Measurements from ENCODE around the gene MAVS. TPM values are rescaled to one million over a fixed set of nuclear protein-coding genes. Genes with fewer than 3 reads are reported as not detected.
A peak's percentile ranks its signal among the peaks of the same experiment; 100 is the strongest.

Gene MAVS
- polyA plus RNA-seq = 10 to 100 TPM in 3 of 4 donors, 1 to 10 TPM in 1; 6.2 to 32.7 (median 21.5) TPM
- long read RNA-seq, donor 1, full-length matches to known transcripts = 1 of 12 reads
- long read RNA-seq, donor 1, partial matches to known transcripts = 11 of 12 reads
- long read RNA-seq, donor 1, other reads (novel, unspliced or antisense) = 0 of 12 reads
- long read RNA-seq, donor 2, partial matches to known transcripts = 5 of 5 reads
- long read RNA-seq, donor 2, other reads (novel, unspliced or antisense) = 0 of 5 reads
- long read RNA-seq, donor 3 = 0 reads
- long read RNA-seq, donor 4 = 0 reads
- long read RNA-seq, donor 5 = 0 reads
- long read RNA-seq, donor 6 = 0 reads
- long read RNA-seq, donor 7, full-length matches to known transcripts = 3 of 13 reads
- long read RNA-seq, donor 7, partial matches to known transcripts = 10 of 13 reads
- long read RNA-seq, donor 7, other reads (novel, unspliced or antisense) = 0 of 13 reads
- long read RNA-seq, donor 8 = 0 reads
- long read RNA-seq, donor 9 = 0 reads
- long read RNA-seq, donor 10, full-length matches to known transcripts = 2 of 7 reads
- long read RNA-seq, donor 10, partial matches to known transcripts = 5 of 7 reads
- long read RNA-seq, donor 10, other reads (novel, unspliced or antisense) = 0 of 7 reads

- Histone ChIP-seq H3K4me1 (ENCODE audit: control insufficient read depth in 3 of 3, insufficient read depth in 2 of 3, low read depth in 1 of 3, low read length in 2 of 3) (peaks cover 0 to 25% (median 7%) of the 10 kb centered on the region in 3 donors), H3K9me3 (ENCODE audit: control insufficient read depth in 2 of 2, insufficient read depth in 1 of 2, low read depth in 1 of 2, low read length in 1 of 2) (no peaks in the 10 kb centered on the region), H3K27ac (ENCODE audit: low read depth in 1 of 3, low read length in 2 of 3) (peak within 1 kb of the TSS; percentile 91 to 98 (median 92)), H3K4me3 (ENCODE audit: low read depth in 1 of 3, low read length in 3 of 3) (peak within 1 kb of the TSS; percentile 90 to 100 (median 99)), H3K36me3 (ENCODE audit: control insufficient read depth in 3 of 3, insufficient read depth in 2 of 3, low read depth in 1 of 3, low read length in 3 of 3) (peaks cover 0 to 6% (median 0%) of the 10 kb centered on the region in 3 donors), H3K27me3 (ENCODE audit: control insufficient read depth in 3 of 3, insufficient read depth in 3 of 3, low read length in 3 of 3) (no peaks in the 10 kb centered on the region)
- 0 to 1% (median 0%) methylated on average over 58 to 72 of the region's 72 CpGs for WGBS, 3 donors
- FAIRE-seq (no peak), DNase-seq (peak; percentile 88 to 95)
These were observed at the start of gene MAVS for GRCh38 chr20:3846740-3847428. Gene MAVS (plus strand): TSS chr20:3846834. CDS start chr20:3854625, 7,791 bp downstream.

GRCh38 chr20:3797226-3797545, 49.4 kb upstream of the MAVS start:
- WGBS, 3 donors = 75 to 79% (median 79%) methylated on average over 5 of the region's 5 CpGs
- Histone ChIP-seq H3K4me3 (ENCODE audit: low read depth in 1 of 3, low read length in 3 of 3) (peak overlapping the region in 2 of 3 donors; percentile 64 to 68), H3K9me3 (ENCODE audit: control insufficient read depth in 2 of 2, insufficient read depth in 1 of 2, low read depth in 1 of 2, low read length in 1 of 2) (no peaks in the 10 kb centered on the region), H3K36me3 (ENCODE audit: control insufficient read depth in 3 of 3, insufficient read depth in 2 of 3, low read depth in 1 of 3, low read length in 3 of 3) (peaks cover 0 to 48% (median 0%) of the 10 kb centered on the region in 3 donors), H3K4me1 (ENCODE audit: control insufficient read depth in 3 of 3, insufficient read depth in 2 of 3, low read depth in 1 of 3, low read length in 2 of 3) (peaks cover 10 to 52% (median 18%) of the 10 kb centered on the region in 3 donors), H3K27ac (ENCODE audit: low read depth in 1 of 3, low read length in 2 of 3) (peak overlapping the region in 2 of 3 donors; percentile 83 to 95), H3K27me3 (ENCODE audit: control insufficient read depth in 3 of 3, insufficient read depth in 3 of 3, low read length in 3 of 3) (no peaks in the 10 kb centered on the region)
- no peak for DNase-seq
- FAIRE-seq = no peak

- H3K4me3 ChIP-seq (ENCODE audit: low read depth in 1 of 3, low read length in 3 of 3) = peak overlapping the region in 2 of 3 donors; percentile 27 to 68
- peaks cover 10 to 52% (median 18%) of the 10 kb centered on the region in 3 donors for H3K4me1 ChIP-seq (ENCODE audit: control insufficient read depth in 3 of 3, insufficient read depth in 2 of 3, low read depth in 1 of 3, low read length in 2 of 3)
- peak; percentile 70 to 84 for DNase-seq
- H3K9me3 ChIP-seq (ENCODE audit: control insufficient read depth in 2 of 2, insufficient read depth in 1 of 2, low read depth in 1 of 2, low read length in 1 of 2) = no peaks in the 10 kb centered on the region
- H3K36me3 ChIP-seq (ENCODE audit: control insufficient read depth in 3 of 3, insufficient read depth in 2 of 3, low read depth in 1 of 3, low read length in 3 of 3) = peaks cover 0 to 54% (median 0%) of the 10 kb centered on the region in 3 donors
- no peak for FAIRE-seq
- H3K27me3 ChIP-seq (ENCODE audit: control insufficient read depth in 3 of 3, insufficient read depth in 3 of 3, low read length in 3 of 3) = no peaks in the 10 kb centered on the region
- whole genome bisulfite sequencing, 3 donors = 36 to 54% (median 44%) methylated on average over 19 of the region's 19 CpGs
- H3K27ac ChIP-seq (ENCODE audit: low read depth in 1 of 3, low read length in 2 of 3) = peak overlapping the region; percentile 66 to 95 (median 83)
These were observed 48.9 kb upstream of the MAVS start for GRCh38 chr20:3797592-3798372.

GRCh38 chr20:3798373-3798768, 48.3 kb upstream of the MAVS start:
- Histone ChIP-seq H3K27me3 (ENCODE audit: control insufficient read depth in 3 of 3, insufficient read depth in 3 of 3, low read length in 3 of 3) (no peaks in the 10 kb centered on the region), H3K27ac (ENCODE audit: low read depth in 1 of 3, low read length in 2 of 3) (peak overlapping the region; percentile 37 to 95 (median 83)), H3K4me3 (ENCODE audit: low read depth in 1 of 3, low read length in 3 of 3) (peak overlapping the region in 1 of 3 donors; percentile 10), H3K4me1 (ENCODE audit: control insufficient read depth in 3 of 3, insufficient read depth in 2 of 3, low read depth in 1 of 3, low read length in 2 of 3) (peaks cover 10 to 52% (median 18%) of the 10 kb centered on the region in 3 donors), H3K9me3 (ENCODE audit: control insufficient read depth in 2 of 2, insufficient read depth in 1 of 2, low read depth in 1 of 2, low read length in 1 of 2) (no peaks in the 10 kb centered on the region), H3K36me3 (ENCODE audit: control insufficient read depth in 3 of 3, insufficient read depth in 2 of 3, low read depth in 1 of 3, low read length in 3 of 3) (peaks cover 0 to 60% (median 0%) of the 10 kb centered on the region in 3 donors)
- WGBS, 3 donors = 31 to 49% (median 39%) methylated on average over 5 of the region's 5 CpGs
- FAIRE-seq (no peak), DNase-seq (no peak)

GRCh38 chr20:3798908-3799248, 47.8 kb upstream of the MAVS start:
- Histone ChIP-seq H3K4me1 (ENCODE audit: control insufficient read depth in 3 of 3, insufficient read depth in 2 of 3, low read depth in 1 of 3, low read length in 2 of 3) (peaks cover 10 to 52% (median 18%) of the 10 kb centered on the region in 3 donors), H3K27me3 (ENCODE audit: control insufficient read depth in 3 of 3, insufficient read depth in 3 of 3, low read length in 3 of 3) (no peaks in the 10 kb centered on the region), H3K36me3 (ENCODE audit: control insufficient read depth in 3 of 3, insufficient read depth in 2 of 3, low read depth in 1 of 3, low read length in 3 of 3) (peaks cover 0 to 65% (median 1%) of the 10 kb centered on the region in 3 donors), H3K4me3 (ENCODE audit: low read depth in 1 of 3, low read length in 3 of 3) (no peak overlapping the region), H3K27ac (ENCODE audit: low read depth in 1 of 3, low read length in 2 of 3) (peak overlapping the region; percentile 22 to 95 (median 83)), H3K9me3 (ENCODE audit: control insufficient read depth in 2 of 2, insufficient read depth in 1 of 2, low read depth in 1 of 2, low read length in 1 of 2) (no peaks in the 10 kb centered on the region)
- no peak for DNase-seq
- FAIRE-seq = no peak
- 82 to 90% (median 82%) methylated on average over 3 of the region's 3 CpGs for WGBS, 3 donors

GRCh38 chr20:3800256-3800877, 46.3 kb upstream of the MAVS start:
- Histone ChIP-seq H3K36me3 (ENCODE audit: control insufficient read depth in 3 of 3, insufficient read depth in 2 of 3, low read depth in 1 of 3, low read length in 3 of 3) (peaks cover 0 to 80% (median 6%) of the 10 kb centered on the region in 3 donors), H3K9me3 (ENCODE audit: control insufficient read depth in 2 of 2, insufficient read depth in 1 of 2, low read depth in 1 of 2, low read length in 1 of 2) (no peaks in the 10 kb centered on the region), H3K4me3 (ENCODE audit: low read depth in 1 of 3, low read length in 3 of 3) (no peak overlapping the region), H3K27ac (ENCODE audit: low read depth in 1 of 3, low read length in 2 of 3) (peak overlapping the region in 2 of 3 donors; percentile 35 to 95), H3K27me3 (ENCODE audit: control insufficient read depth in 3 of 3, insufficient read depth in 3 of 3, low read length in 3 of 3) (no peaks in the 10 kb centered on the region), H3K4me1 (ENCODE audit: control insufficient read depth in 3 of 3, insufficient read depth in 2 of 3, low read depth in 1 of 3, low read length in 2 of 3) (peaks cover 10 to 51% (median 18%) of the 10 kb centered on the region in 3 donors)
- FAIRE-seq (no peak), DNase-seq (peak in 1 of 2 donors; percentile 19)
- WGBS, 3 donors = 54 to 84% (median 72%) methylated on average over 17 to 18 of the region's 18 CpGs

- FAIRE-seq = no peak
- no peak overlapping the region for H3K4me3 ChIP-seq (ENCODE audit: low read depth in 1 of 3, low read length in 3 of 3)
- H3K27ac ChIP-seq (ENCODE audit: low read depth in 1 of 3, low read length in 2 of 3) = peak overlapping the region in 1 of 3 donors; percentile 95
- 95 to 98% (median 95%) methylated on average over 8 of the region's 8 CpGs for WGBS, 3 donors
- peaks cover 13 to 53% (median 18%) of the 10 kb centered on the region in 3 donors for H3K4me1 ChIP-seq (ENCODE audit: control insufficient read depth in 3 of 3, insufficient read depth in 2 of 3, low read depth in 1 of 3, low read length in 2 of 3)
- H3K9me3 ChIP-seq (ENCODE audit: control insufficient read depth in 2 of 2, insufficient read depth in 1 of 2, low read depth in 1 of 2, low read length in 1 of 2) = no peaks in the 10 kb centered on the region
- H3K27me3 ChIP-seq (ENCODE audit: control insufficient read depth in 3 of 3, insufficient read depth in 3 of 3, low read length in 3 of 3) = no peaks in the 10 kb centered on the region
- H3K36me3 ChIP-seq (ENCODE audit: control insufficient read depth in 3 of 3, insufficient read depth in 2 of 3, low read depth in 1 of 3, low read length in 3 of 3) = peaks cover 0 to 85% (median 6%) of the 10 kb centered on the region in 3 donors
- DNase-seq = no peak
These were observed 45.8 kb upstream of the MAVS start for GRCh38 chr20:3800878-3801260.

All from small intestine (tissue), 16 donors.